SK-N-SH (cell line): ENCODE data around the gene PIN1. TPM values are rescaled to one million over a fixed set of nuclear protein-coding genes. Genes with fewer than 3 reads are reported as not detected.

Source experiments
- CTCF ChIA-PET: fragments of 300-600, 350-600 bp; formaldehyde crosslinking; extraction: SDS; loops from one replicate; lab custom pipeline; 2021; lab: Yijun Ruan, JAX
- POLR2A ChIA-PET: fragments of 350-600 bp; sonication (Branson Sonifier 250); formaldehyde crosslinking; extraction: SDS; loops from one replicate; lab custom pipeline; 2020; ENCODE audit warnings: antibody characterized with exemption, inconsistent platforms; lab: Yijun Ruan, JAX
- DNase-seq: peaks from one replicate; pipeline ENCODE4 v3.0.0; 2012
- H2AFZ ChIP-seq: fragments of 200-600 bp; sonication (generic); 2 replicates; pipeline ENCODE4 v1.8.1; 2016; ENCODE audit warnings: antibody characterized with exemption, mild to moderate bottlenecking, low read depth
- H3F3A ChIP-seq: fragments of 200-600 bp; sonication (generic); replicated peaks from 2 replicates; pipeline ENCODE3; 2016; ENCODE audit warnings: antibody characterized with exemption, mild to moderate bottlenecking; ENCODE audit not compliant: insufficient read depth
- H3K27ac ChIP-seq, 2 experiments: fragments of 200-500 bp in 1 of 2; fragments of 200-600 bp in 1 of 2; sonication (Bioruptor generic) in 1 of 2; sonication (generic), shearing (Covaris generic) in 1 of 2; 2 replicates each; pipeline versions ENCODE4 v1.5.1 to v1.6.1; 2014 to 2016; ENCODE audit warnings: low read depth in 2 of 2, inconsistent platforms in 1 of 2, low read length in 1 of 2, mild to moderate bottlenecking in 1 of 2, mixed read lengths in 1 of 2
- H3K27me3 ChIP-seq: fragments of 200-600 bp; sonication (generic), shearing (Covaris generic); 2 replicates; pipeline ENCODE4 v1.6.1; 2016; ENCODE audit warnings: mixed run types; ENCODE audit not compliant: insufficient read depth
- H3K36me3 ChIP-seq, 2 experiments: fragments of 200-500 bp in 1 of 2; fragments of 200-600 bp in 1 of 2; sonication (Bioruptor generic) in 1 of 2; sonication (generic) in 1 of 2; replicated peaks in 1 of 2; 2 replicates each; pipeline versions ENCODE3 to v1.5.1; 2014 to 2016; ENCODE audit warnings: low read length in 1 of 2, mild to moderate bottlenecking in 1 of 2; ENCODE audit not compliant: insufficient read depth in 2 of 2, control insufficient read depth in 1 of 2
- H3K4me1 ChIP-seq, 2 experiments: fragments of 200-500 bp in 1 of 2; fragments of 200-600 bp in 1 of 2; sonication (Bioruptor generic) in 1 of 2; sonication (generic), shearing (Covaris generic) in 1 of 2; 2 replicates each; pipeline versions ENCODE4 v1.5.1 to v1.6.1; 2014 to 2016; ENCODE audit warnings: low read depth in 1 of 2, low read length in 1 of 2, mixed run types in 1 of 2; ENCODE audit not compliant: insufficient read depth in 2 of 2, control insufficient read depth in 1 of 2
- H3K4me2 ChIP-seq: fragments of 200-600 bp; sonication (generic), shearing (Covaris generic); 2 replicates; pipeline ENCODE4 v1.6.1; 2017; ENCODE audit warnings: mixed run types
- H3K4me3 ChIP-seq, 2 experiments: fragments of 200-500 bp in 1 of 2; fragments of 200-600 bp in 1 of 2; sonication (Bioruptor generic) in 1 of 2; sonication (generic), shearing (Covaris generic) in 1 of 2; 2 replicates each; pipeline versions ENCODE4 v1.5.1 to v1.8.1; 2014 to 2016; ENCODE audit warnings: low read depth in 2 of 2, inconsistent platforms in 1 of 2, low read length in 1 of 2, mild to moderate bottlenecking in 1 of 2, mixed read lengths in 1 of 2, moderate library complexity in 1 of 2
- H3K79me2 ChIP-seq: fragments of 200-600 bp; sonication (generic); 2 replicates; pipeline ENCODE4 v1.8.1; 2017; ENCODE audit warnings: mild to moderate bottlenecking; ENCODE audit not compliant: insufficient read depth
- H3K9ac ChIP-seq: fragments of 200-600 bp; sonication (generic); 2 replicates; pipeline ENCODE4 v1.6.1; 2017; ENCODE audit warnings: mixed run types
- H3K9me2 ChIP-seq: fragments of 200-600 bp; sonication (generic); 2 replicates; pipeline ENCODE4 v1.6.1; 2017; ENCODE audit warnings: mixed run types
- H3K9me3 ChIP-seq: fragments of 200-600 bp; sonication (generic); 2 replicates; pipeline ENCODE4 v1.6.1; 2017; ENCODE audit warnings: mixed run types, mild to moderate bottlenecking, moderate library complexity
- H4K20me1 ChIP-seq: fragments of 200-600 bp; sonication (generic); 2 replicates; pipeline ENCODE4 v1.6.1; 2017; ENCODE audit warnings: mild to moderate bottlenecking, mixed run types; ENCODE audit not compliant: insufficient read depth
- CHD2 ChIP-seq: fragments of 150-350 bp; IDR thresholded peaks from 2 replicates; pipeline ENCODE4 v1.6.1; 2018; ENCODE audit warnings: low read length; ENCODE audit not compliant: partially characterized antibody
- EP300 ChIP-seq, 2 experiments: IDR thresholded peaks; 2 replicates each; pipeline versions ENCODE4 v1.4.0 to v1.6.1; 2012; ENCODE audit warnings: borderline replicate concordance in 1 of 2, low read depth in 1 of 2, low read length in 1 of 2
- EZH2phosphoT487 ChIP-seq: fragments of 200-600 bp; sonication (generic); IDR thresholded peaks from 2 replicates; pipeline ENCODE4 v1.6.1; 2017; ENCODE audit warnings: low read depth, mixed run types, mild to moderate bottlenecking, antibody characterized with exemption, moderate library complexity, borderline replicate concordance
- FOSL2 ChIP-seq: IDR thresholded peaks from 2 replicates; pipeline ENCODE4 v1.4.0; 2012; ENCODE audit warnings: low read depth, mild to moderate bottlenecking, moderate library complexity, borderline replicate concordance
- FOXM1 ChIP-seq: IDR thresholded peaks from 2 replicates; pipeline ENCODE4 v1.4.0; 2012; ENCODE audit warnings: low read depth, mild to moderate bottlenecking
- JUND ChIP-seq: IDR thresholded peaks from 2 replicates; pipeline ENCODE4 v1.4.0; 2012
- MEF2A ChIP-seq: IDR thresholded peaks from 2 replicates; pipeline ENCODE4 v1.4.0; 2012; ENCODE audit warnings: low read depth, borderline replicate concordance
- MXI1 ChIP-seq: IDR thresholded peaks from 2 replicates; pipeline ENCODE4 v1.6.1; 2012; ENCODE audit warnings: mild to moderate bottlenecking, low read depth, low read length, improper control_type of control experiment
- NFIC ChIP-seq: IDR thresholded peaks from 2 replicates; pipeline ENCODE4 v1.4.0; 2012; ENCODE audit warnings: borderline replicate concordance
- NRF1 ChIP-seq: IDR thresholded peaks from 2 replicates; pipeline ENCODE4 v1.6.1; 2012; ENCODE audit warnings: low read depth, mild to moderate bottlenecking, low read length
- POLR2AphosphoS5 ChIP-seq: IDR thresholded peaks from 2 replicates; pipeline ENCODE4 v1.6.1; 2012; ENCODE audit warnings: low read depth, low read length
- RAD21 ChIP-seq: IDR thresholded peaks from 2 replicates; pipeline ENCODE4 v1.6.1; 2012; ENCODE audit warnings: mild to moderate bottlenecking, low read length
- RCOR1 ChIP-seq: fragments of 150-350 bp; IDR thresholded peaks from 2 replicates; pipeline ENCODE4 v1.6.1; 2017; ENCODE audit warnings: antibody characterized with exemption, low read length
- RFX5 ChIP-seq: IDR thresholded peaks from 2 replicates; pipeline ENCODE4 v1.6.1; 2012; ENCODE audit warnings: mild to moderate bottlenecking, improper control_type of control experiment, low read length
- RXRA ChIP-seq: IDR thresholded peaks from 2 replicates; pipeline ENCODE4 v1.4.0; 2012; ENCODE audit warnings: low read depth, mild to moderate bottlenecking, borderline replicate concordance
- SIN3A ChIP-seq: IDR thresholded peaks from 2 replicates; pipeline ENCODE4 v1.6.1; 2012; ENCODE audit warnings: low read depth, mild to moderate bottlenecking, low read length, moderate library complexity, borderline replicate concordance
- SMC3 ChIP-seq: IDR thresholded peaks from 2 replicates; pipeline ENCODE4 v1.6.1; 2012; ENCODE audit warnings: low read depth, low read length, improper control_type of control experiment
- TCF12 ChIP-seq: IDR thresholded peaks from 2 replicates; pipeline ENCODE4 v1.4.0; 2012
- TEAD4 ChIP-seq: IDR thresholded peaks from 2 replicates; pipeline ENCODE4 v1.4.0; 2012; ENCODE audit warnings: mild to moderate bottlenecking, borderline replicate concordance; ENCODE audit not compliant: insufficient read depth
- YY1 ChIP-seq: IDR thresholded peaks from 2 replicates; pipeline ENCODE4 v1.4.0; 2012; ENCODE audit warnings: low read depth, mild to moderate bottlenecking
- WGBS: methylation state at CpG from one replicate; pipeline ENCODE4 v1.1.6; 2017; ENCODE audit warnings: low lambda C conversion rate; 5-methylcytosine and 5-hydroxymethylcytosine counted together
- polyA plus RNA-seq, 3 experiments: library from polyadenylated mRNA; depleted of rRNA; stranded (reverse); fragments of >200 nt; gene quantifications; 2 replicates each; pipeline ENCODE4 v1.2.3, GENCODE V29; 2012
- TF ChIP-seq, protein P1 (sequence below): IDR thresholded peaks from 2 replicates; pipeline ENCODE4 v1.6.1; 2012; ENCODE audit warnings: mild to moderate bottlenecking, low read depth, low read length, moderate library complexity
- TF ChIP-seq, protein P2 (sequence below): IDR thresholded peaks from 2 replicates; pipeline ENCODE4 v1.4.0; 2012; ENCODE audit warnings: low read depth, borderline replicate concordance
- TF ChIP-seq, protein P3 (sequence below): fragments of 200-600 bp; sonication (generic); IDR thresholded peaks from 2 replicates; pipeline ENCODE4 v1.6.1; 2017; ENCODE audit warnings: antibody characterized with exemption, mild to moderate bottlenecking, moderate library complexity
- TF ChIP-seq, protein P4 (sequence below): IDR thresholded peaks from 2 replicates; pipeline ENCODE4 v1.4.0; 2012; ENCODE audit warnings: low read depth
- TF ChIP-seq, protein P5 (sequence below): IDR thresholded peaks from 2 replicates; pipeline ENCODE4 v1.4.0; 2012; ENCODE audit warnings: low read depth, borderline replicate concordance

PIN1 gene
- polyA plus RNA-seq, 1 of the 3 experiments (the other 2 are of a cell fraction): 148 TPM

DNA sequence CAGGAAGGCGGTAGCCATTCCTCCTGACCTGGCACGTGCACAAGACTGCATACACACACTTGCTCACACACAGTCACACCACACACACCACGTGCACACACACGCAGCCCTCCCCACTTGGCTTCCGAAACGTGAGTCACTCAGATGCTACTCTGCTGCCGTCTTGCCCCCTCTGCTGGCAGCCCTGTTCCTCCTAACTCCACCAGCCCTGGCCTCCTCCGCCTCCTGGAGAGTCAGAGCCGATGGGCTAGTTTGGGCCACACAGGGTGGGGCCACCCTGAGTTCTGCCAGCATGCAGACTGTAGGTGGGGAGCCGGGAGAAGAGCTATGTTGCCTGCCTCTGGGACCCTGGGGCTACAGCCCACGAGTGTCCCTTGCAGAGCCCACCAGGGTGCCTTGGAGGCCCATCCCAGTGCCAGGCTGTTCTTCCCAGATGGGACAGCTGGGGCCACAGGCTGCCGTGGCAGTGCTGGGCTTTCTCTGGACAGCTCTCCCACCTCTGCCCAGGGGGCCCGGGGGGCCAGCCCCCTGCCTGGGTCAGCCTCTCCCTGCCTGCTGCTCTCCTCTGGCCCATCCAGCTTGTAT is 12.1 kb downstream of the PIN1 start:
- H3K9ac ChIP-seq: no peak overlapping the region
- DNase-seq: peak; percentile 59
- no peak overlapping the region for H3K4me2 ChIP-seq
- ChIA-PET CTCF (interaction anchor here (0.8 to 1.6 kb wide), 10 partner anchors 8 to 83 kb away, joined by 3 to 7 read pairs (median 4); partner anchors contain the start of gene PIN1), POLR2A (no interaction called here)
- no peaks in the 10 kb centered on the region for H3K9me3 ChIP-seq
- H3K79me2 ChIP-seq: peaks cover 4% of the 10 kb centered on the region; the same call in 1 of the 2 replicates
- H3K4me1 ChIP-seq: no peaks in the 10 kb centered on the region; a peak in 1 of 4 replicates
- no peaks in the 10 kb centered on the region for H3F3A ChIP-seq
- peaks cover 19% of the 10 kb centered on the region for H4K20me1 ChIP-seq
- WGBS: 35% methylated on average over 9 of the region's 13 CpGs
- H3K27me3 ChIP-seq: no peaks in the 10 kb centered on the region
- H3K9me2 ChIP-seq: no peaks in the 10 kb centered on the region
- H2AFZ ChIP-seq: no peak overlapping the region
- H3K4me3 ChIP-seq: no peak overlapping the region
- no peak overlapping the region for H3K27ac ChIP-seq
- peaks cover 13 to 42% of the 10 kb centered on the region in 2 experiments for H3K36me3 ChIP-seq
- TF ChIP-seq MEF2A: no peak
- TF ChIP-seq, protein P1, sequence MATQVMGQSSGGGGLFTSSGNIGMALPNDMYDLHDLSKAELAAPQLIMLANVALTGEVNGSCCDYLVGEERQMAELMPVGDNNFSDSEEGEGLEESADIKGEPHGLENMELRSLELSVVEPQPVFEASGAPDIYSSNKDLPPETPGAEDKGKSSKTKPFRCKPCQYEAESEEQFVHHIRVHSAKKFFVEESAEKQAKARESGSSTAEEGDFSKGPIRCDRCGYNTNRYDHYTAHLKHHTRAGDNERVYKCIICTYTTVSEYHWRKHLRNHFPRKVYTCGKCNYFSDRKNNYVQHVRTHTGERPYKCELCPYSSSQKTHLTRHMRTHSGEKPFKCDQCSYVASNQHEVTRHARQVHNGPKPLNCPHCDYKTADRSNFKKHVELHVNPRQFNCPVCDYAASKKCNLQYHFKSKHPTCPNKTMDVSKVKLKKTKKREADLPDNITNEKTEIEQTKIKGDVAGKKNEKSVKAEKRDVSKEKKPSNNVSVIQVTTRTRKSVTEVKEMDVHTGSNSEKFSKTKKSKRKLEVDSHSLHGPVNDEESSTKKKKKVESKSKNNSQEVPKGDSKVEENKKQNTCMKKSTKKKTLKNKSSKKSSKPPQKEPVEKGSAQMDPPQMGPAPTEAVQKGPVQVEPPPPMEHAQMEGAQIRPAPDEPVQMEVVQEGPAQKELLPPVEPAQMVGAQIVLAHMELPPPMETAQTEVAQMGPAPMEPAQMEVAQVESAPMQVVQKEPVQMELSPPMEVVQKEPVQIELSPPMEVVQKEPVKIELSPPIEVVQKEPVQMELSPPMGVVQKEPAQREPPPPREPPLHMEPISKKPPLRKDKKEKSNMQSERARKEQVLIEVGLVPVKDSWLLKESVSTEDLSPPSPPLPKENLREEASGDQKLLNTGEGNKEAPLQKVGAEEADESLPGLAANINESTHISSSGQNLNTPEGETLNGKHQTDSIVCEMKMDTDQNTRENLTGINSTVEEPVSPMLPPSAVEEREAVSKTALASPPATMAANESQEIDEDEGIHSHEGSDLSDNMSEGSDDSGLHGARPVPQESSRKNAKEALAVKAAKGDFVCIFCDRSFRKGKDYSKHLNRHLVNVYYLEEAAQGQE: no peak
- TF ChIP-seq POLR2AphosphoS5: no peak
- no peak for TF ChIP-seq NRF1
- TF ChIP-seq NFIC: no peak
- TF ChIP-seq RFX5: no peak
- TF ChIP-seq EP300 (IDR thresholded peaks at IDR 0.05; ENCODE audit: borderline replicate concordance in 1 of 2, low read depth in 1 of 2, low read length in 1 of 2): no peak
- TF ChIP-seq, protein P2, sequence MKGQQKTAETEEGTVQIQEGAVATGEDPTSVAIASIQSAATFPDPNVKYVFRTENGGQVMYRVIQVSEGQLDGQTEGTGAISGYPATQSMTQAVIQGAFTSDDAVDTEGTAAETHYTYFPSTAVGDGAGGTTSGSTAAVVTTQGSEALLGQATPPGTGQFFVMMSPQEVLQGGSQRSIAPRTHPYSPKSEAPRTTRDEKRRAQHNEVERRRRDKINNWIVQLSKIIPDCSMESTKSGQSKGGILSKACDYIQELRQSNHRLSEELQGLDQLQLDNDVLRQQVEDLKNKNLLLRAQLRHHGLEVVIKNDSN: peak; percentile 55; the same call in 1 of the 2 replicates
- TF ChIP-seq, protein P3, sequence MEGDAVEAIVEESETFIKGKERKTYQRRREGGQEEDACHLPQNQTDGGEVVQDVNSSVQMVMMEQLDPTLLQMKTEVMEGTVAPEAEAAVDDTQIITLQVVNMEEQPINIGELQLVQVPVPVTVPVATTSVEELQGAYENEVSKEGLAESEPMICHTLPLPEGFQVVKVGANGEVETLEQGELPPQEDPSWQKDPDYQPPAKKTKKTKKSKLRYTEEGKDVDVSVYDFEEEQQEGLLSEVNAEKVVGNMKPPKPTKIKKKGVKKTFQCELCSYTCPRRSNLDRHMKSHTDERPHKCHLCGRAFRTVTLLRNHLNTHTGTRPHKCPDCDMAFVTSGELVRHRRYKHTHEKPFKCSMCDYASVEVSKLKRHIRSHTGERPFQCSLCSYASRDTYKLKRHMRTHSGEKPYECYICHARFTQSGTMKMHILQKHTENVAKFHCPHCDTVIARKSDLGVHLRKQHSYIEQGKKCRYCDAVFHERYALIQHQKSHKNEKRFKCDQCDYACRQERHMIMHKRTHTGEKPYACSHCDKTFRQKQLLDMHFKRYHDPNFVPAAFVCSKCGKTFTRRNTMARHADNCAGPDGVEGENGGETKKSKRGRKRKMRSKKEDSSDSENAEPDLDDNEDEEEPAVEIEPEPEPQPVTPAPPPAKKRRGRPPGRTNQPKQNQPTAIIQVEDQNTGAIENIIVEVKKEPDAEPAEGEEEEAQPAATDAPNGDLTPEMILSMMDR: peak; percentile 67
- TF ChIP-seq FOXM1: no peak
- peak; percentile 33; the same call in 1 of the 2 replicates for TF ChIP-seq RAD21
- no peak for TF ChIP-seq RXRA
- 0 out of 2 replicates have a peak, but pooled peaks have one; percentile 16 for TF ChIP-seq SIN3A
- TF ChIP-seq EZH2phosphoT487: no peak
- TF ChIP-seq, protein P4, sequence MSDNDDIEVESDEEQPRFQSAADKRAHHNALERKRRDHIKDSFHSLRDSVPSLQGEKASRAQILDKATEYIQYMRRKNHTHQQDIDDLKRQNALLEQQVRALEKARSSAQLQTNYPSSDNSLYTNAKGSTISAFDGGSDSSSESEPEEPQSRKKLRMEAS: 0 out of 2 replicates have a peak, but pooled peaks have one; percentile 52
- no peak for TF ChIP-seq TCF12
- TF ChIP-seq MXI1: no peak
- TF ChIP-seq TEAD4: no peak
- TF ChIP-seq RCOR1: no peak
- no peak for TF ChIP-seq CHD2
- TF ChIP-seq, protein P5, sequence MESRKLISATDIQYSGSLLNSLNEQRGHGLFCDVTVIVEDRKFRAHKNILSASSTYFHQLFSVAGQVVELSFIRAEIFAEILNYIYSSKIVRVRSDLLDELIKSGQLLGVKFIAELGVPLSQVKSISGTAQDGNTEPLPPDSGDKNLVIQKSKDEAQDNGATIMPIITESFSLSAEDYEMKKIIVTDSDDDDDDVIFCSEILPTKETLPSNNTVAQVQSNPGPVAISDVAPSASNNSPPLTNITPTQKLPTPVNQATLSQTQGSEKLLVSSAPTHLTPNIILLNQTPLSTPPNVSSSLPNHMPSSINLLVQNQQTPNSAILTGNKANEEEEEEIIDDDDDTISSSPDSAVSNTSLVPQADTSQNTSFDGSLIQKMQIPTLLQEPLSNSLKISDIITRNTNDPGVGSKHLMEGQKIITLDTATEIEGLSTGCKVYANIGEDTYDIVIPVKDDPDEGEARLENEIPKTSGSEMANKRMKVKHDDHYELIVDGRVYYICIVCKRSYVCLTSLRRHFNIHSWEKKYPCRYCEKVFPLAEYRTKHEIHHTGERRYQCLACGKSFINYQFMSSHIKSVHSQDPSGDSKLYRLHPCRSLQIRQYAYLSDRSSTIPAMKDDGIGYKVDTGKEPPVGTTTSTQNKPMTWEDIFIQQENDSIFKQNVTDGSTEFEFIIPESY: no peak
- TF ChIP-seq YY1: no peak
- TF ChIP-seq SMC3: peak; percentile 47
- TF ChIP-seq JUND: no peak
- TF ChIP-seq FOSL2: peak; percentile 75; the same call in 1 of the 2 replicates
